Retinal pigment epithelial cell (primary cell): ENCODE measurements around the gene SH3RF3.
"Not testable (repeated sequence)": the region's sequence is repeated elsewhere in the genome, so short reads cannot be mapped to it uniquely, and the experiment has no call there.

Source experiments
- DNase-seq: peaks from one replicate; pipeline ENCODE4 v3.0.0-alpha.2; 2010; ENCODE audit warnings: low read depth
- H3K4me3 ChIP-seq: 2 replicates; pipeline ENCODE4 v1.5.1; 2011; ENCODE audit warnings: mild to moderate bottlenecking, low read length, control low read depth, moderate library complexity
- TF ChIP-seq, protein P1 (sequence below): conservative IDR thresholded peaks from 2 replicates; pipeline ENCODE4 v1.5.1; 2011; ENCODE audit warnings: low read depth, low read length, control low read depth, inconsistent platforms

The SH3RF3 gene

DNA sequence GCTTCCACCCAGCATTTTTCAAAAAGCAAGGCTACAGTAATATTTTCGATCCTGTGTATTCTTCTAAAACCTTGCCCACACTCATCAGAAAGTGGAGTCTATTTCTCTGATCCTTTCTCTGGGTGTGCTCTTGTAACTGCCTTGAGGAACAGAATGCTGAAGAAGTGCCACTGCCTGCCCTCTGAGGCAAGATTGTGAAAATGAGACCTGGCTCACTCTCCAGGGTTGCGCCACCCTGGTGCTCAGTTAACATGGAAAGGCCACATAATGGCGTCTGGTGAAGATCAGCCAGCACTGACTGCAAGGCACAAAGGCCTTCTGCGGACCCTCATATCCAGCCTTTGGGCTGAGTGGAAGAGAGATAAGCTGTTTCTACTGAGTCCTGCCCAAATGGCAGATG, 11.2 kb upstream of the SH3RF3 start:
- no peak overlapping the region for H3K4me3 ChIP-seq
- no peak for DNase-seq
- TF ChIP-seq, protein P1, sequence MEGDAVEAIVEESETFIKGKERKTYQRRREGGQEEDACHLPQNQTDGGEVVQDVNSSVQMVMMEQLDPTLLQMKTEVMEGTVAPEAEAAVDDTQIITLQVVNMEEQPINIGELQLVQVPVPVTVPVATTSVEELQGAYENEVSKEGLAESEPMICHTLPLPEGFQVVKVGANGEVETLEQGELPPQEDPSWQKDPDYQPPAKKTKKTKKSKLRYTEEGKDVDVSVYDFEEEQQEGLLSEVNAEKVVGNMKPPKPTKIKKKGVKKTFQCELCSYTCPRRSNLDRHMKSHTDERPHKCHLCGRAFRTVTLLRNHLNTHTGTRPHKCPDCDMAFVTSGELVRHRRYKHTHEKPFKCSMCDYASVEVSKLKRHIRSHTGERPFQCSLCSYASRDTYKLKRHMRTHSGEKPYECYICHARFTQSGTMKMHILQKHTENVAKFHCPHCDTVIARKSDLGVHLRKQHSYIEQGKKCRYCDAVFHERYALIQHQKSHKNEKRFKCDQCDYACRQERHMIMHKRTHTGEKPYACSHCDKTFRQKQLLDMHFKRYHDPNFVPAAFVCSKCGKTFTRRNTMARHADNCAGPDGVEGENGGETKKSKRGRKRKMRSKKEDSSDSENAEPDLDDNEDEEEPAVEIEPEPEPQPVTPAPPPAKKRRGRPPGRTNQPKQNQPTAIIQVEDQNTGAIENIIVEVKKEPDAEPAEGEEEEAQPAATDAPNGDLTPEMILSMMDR, result no peak

DNA sequence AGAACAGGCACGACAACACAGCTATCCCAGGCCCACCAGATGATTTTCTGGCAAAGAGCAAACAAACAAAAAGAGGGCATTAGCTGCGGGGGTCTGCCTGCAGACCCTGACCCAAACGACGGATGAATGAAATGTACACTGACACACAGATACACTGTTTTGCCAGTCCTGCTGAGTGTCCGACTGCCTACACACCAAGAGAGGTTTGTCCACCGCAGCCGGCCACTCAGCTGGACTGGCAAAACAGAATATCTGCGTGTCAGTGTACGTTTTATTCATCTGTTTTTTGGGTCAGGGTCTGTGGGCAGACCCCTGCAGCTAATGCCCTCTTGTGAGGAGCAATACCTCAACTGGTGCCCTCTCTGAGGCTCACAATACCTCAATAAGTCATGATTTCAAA, 10.7 kb upstream of the SH3RF3 start:
- no peak overlapping the region for H3K4me3 ChIP-seq
- no peak for DNase-seq
- TF ChIP-seq, protein P1, result no peak

DNA sequence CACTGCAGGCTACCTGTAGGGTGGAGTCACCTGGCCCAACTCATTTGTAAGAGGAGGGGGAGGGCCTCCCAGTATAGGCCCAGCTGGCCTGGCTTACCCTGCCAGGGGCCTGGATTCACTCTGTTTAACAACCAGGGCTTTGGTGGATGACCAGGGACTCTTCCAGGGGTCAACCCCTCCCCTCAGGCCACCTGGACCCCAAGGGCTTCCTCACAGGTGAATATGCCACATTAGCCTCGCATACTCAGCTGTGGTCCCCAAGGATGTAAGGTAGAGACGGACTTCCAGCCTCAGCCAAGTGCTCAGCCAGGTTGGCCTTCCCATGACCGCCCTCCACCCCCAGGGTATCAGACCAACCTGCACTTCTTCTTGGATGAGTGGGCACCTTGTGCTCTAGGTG, 8.8 kb upstream of the SH3RF3 start:
- DNase-seq, result no peak
- H3K4me3 ChIP-seq, result no peak overlapping the region
- TF ChIP-seq, protein P1, result no peak

DNA sequence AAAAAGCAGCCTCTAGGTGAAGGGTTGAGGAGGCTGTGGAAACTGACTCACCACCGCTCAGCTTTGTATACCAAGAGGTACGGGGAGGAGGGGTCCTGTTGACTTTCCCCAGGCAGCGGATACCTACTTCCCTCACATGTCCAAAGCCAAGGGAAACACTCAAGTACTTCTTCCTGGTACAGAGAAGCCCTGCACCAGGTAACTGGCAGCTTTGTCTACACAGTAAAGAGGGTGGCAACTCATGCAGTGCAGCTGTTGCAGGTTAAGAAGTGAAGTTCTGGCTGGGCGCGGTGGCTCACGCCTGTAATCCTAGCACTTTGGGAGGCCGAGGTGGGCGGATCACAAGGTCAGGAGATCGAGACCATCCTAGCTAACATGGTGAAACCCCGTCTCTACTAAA, 8.3 kb upstream of the SH3RF3 start:
- not testable (repeated sequence) for H3K4me3 ChIP-seq, DNase-seq

DNA sequence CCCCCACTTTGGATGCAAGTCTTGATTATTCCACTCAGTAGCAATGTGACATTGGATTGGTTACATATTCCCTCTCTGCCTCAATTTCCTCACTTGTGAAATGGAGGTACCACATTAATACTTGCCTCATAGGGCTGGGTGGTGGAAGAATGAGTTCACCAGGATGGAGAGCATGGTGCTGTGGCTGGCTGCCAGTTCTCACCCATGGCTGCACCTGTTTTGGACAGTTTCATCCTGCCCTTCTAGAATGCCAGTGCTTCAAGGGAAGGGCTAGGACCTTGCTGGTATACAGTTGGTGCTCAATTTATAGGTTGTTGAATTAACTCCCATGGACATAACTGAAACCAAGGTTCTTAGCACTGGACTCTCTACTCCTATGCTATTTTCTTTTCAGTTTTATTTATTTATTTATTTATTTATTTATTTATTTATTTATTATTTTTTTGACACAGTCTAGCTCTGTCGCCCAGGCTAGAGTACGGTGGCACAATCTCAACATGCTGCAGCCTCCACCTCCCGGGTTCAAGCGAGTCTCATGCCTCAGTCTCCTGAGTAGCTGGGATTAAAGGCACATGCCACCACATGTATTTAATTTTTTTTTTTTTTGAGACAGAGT, 5.3 kb upstream of the SH3RF3 start:
- TF ChIP-seq, protein P1, result no peak

DNA sequence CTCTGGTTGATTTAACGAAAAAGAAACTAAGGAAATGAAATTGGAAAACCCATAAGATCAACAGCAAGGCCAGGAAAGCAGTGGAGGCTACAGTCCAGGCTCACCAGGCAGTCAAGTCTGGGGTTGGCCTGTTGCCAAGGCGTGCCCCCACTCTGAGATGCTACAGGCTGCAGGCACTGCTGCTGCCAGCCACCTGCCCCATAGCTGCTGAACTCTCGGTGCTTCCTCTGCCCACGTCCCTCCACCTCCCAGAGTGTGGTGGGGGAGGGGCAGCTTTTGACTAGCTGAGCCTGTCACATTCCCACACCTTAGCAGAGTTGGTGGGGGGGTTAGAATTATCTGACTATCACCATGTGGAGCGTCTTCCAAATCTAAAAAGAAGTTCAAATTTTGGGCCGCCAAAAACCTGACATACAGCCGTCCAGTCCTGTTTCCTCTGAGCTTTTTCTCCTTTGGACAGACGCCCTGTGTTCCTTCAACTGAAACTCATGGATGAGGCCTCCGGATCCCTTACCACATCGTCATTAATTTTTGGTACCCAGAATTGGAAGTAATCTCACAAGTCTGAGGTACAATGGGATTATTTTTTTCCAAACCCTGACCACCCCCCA, 3.9 kb upstream of the SH3RF3 start:
- TF ChIP-seq, protein P1, result no peak
- H3K4me3 ChIP-seq, result no peak overlapping the region
- no peak for DNase-seq

More for the DNA sequence above, 5.3 kb upstream of the SH3RF3 start:
- no peak overlapping the region for H3K4me3 ChIP-seq
- no peak for DNase-seq

DNA sequence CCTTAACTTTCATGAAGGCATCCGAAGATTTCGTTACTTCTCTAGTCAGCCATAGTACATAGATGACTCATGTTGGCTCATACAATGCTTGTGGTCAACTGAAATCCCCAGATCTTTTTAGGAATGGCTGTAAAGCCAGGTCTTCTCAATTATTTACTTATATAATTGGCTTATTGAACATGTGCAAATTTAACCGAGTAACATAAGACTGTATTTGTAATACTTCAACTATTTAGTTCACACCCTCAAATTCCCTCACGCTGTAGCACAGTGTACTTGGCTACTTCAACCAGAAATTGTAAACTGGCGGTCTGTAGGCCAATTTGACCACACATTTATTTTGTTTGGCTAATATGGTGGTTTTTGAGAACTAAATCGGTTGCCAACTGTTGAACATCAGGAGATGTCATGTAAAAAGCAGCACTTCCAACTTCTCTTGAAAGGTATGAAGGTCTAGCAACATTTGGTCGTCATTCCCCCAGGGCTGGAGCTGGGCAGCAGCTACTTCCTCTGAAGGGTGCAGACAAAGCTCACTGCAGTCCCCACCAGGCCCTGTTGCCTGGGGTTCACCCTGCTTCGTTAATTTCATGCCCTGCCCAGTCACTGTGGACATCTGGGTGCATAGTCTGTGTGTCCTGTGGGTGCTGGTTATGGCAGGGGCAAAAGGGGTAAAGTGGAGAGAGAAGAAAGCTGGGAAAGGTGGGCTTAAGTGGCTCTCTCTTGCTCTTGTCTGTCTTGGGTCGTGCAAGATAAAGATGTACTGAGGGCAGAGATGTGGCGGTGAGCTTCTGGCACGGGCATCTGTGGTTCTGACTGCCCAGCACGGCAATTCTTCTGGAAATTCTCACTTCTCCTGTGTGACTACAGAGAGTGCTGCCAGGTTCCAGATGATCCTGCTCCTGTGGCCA, 3.2 kb upstream of the SH3RF3 start:
- TF ChIP-seq, protein P1, result no peak
- DNase-seq, result peak; percentile 94
- no peak overlapping the region for H3K4me3 ChIP-seq
